SU-DHL-6 (cell line): Measurements from ENCODE around the gene SMOC2.

ENCODE experiments used
- EZH2phosphoT487 ChIP-seq: fragments of 200-600 bp; sonication (generic), shearing (Covaris generic); conservative IDR thresholded peaks from 2 replicates; pipeline ENCODE4 v1.6.1; 2018; ENCODE audit warnings: mild to moderate bottlenecking, antibody characterized with exemption, low read length, moderate library complexity, mixed read lengths
- TF ChIP-seq, protein P1 (sequence below): fragments of 200-600 bp; sonication (generic); IDR thresholded peaks from one replicate; pipeline ENCODE4 v1.5.1; 2017; ENCODE audit warnings: antibody characterized with exemption, mild to moderate bottlenecking, low read length, moderate library complexity; ENCODE audit not compliant: insufficient read depth, poor library complexity, severe bottlenecking

GRCh38 chr6:168601111-168601510 lies 160.1 kb downstream of the SMOC2 start:
- TF ChIP-seq, protein P1, sequence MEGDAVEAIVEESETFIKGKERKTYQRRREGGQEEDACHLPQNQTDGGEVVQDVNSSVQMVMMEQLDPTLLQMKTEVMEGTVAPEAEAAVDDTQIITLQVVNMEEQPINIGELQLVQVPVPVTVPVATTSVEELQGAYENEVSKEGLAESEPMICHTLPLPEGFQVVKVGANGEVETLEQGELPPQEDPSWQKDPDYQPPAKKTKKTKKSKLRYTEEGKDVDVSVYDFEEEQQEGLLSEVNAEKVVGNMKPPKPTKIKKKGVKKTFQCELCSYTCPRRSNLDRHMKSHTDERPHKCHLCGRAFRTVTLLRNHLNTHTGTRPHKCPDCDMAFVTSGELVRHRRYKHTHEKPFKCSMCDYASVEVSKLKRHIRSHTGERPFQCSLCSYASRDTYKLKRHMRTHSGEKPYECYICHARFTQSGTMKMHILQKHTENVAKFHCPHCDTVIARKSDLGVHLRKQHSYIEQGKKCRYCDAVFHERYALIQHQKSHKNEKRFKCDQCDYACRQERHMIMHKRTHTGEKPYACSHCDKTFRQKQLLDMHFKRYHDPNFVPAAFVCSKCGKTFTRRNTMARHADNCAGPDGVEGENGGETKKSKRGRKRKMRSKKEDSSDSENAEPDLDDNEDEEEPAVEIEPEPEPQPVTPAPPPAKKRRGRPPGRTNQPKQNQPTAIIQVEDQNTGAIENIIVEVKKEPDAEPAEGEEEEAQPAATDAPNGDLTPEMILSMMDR: no peak
- TF ChIP-seq EZH2phosphoT487: no peak
